ENCODE measurements around the gene AXL. TPM values are rescaled to one million over a fixed set of nuclear protein-coding genes. Genes with fewer than 3 reads are reported as not detected.

The AXL gene
- total and polyA plus RNA-seq, 10 donors = 2.3 to 135 (median 61.5) TPM

DNA sequence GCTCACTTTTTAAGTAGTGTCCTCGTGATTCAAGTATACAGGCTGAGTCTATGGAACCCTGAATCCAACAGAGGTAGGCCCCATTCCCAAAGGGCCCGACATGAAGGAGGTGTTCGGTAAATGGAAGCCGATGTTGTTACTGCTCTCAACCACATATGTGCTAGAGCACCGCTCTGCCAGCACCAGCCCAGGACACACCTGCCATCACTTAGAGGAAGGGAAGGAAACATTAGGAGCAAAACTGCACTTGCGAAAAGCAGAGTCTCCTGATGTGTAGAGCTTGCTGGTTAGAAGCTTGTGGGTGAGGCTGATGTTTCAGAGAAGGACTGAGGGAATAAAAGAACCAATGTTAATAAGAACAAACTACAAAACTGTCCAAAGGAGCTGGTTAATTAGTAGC, 81.5 kb downstream of the AXL start:
- intact Hi-C loops (cut with DNase I; ENCODE audit: low total_unique reads) = no loop called here
- H3K27ac ChIP-seq = peak overlapping the region in 6 of 8 donors; percentile 16 to 98 (median 94)
- H3K4me1 ChIP-seq = peaks cover 51 to 100% (median 95%) of the 10 kb centered on the region in 6 donors
- H3K27me3 ChIP-seq (replicated peaks in 1 of 7) = no peaks in the 10 kb centered on the region
- WGBS, 5 donors = 48 to 68% (median 59%) methylated on average over 6 of the region's 6 CpGs
- DNase-seq = no peak
- H3K4me3 ChIP-seq = no peak overlapping the region
- H3K36me3 ChIP-seq = peaks cover 0 to 100% (median 83%) of the 10 kb centered on the region in 6 donors
- no peaks in the 10 kb centered on the region for H3K9me3 ChIP-seq
- TF ChIP-seq, protein P1, sequence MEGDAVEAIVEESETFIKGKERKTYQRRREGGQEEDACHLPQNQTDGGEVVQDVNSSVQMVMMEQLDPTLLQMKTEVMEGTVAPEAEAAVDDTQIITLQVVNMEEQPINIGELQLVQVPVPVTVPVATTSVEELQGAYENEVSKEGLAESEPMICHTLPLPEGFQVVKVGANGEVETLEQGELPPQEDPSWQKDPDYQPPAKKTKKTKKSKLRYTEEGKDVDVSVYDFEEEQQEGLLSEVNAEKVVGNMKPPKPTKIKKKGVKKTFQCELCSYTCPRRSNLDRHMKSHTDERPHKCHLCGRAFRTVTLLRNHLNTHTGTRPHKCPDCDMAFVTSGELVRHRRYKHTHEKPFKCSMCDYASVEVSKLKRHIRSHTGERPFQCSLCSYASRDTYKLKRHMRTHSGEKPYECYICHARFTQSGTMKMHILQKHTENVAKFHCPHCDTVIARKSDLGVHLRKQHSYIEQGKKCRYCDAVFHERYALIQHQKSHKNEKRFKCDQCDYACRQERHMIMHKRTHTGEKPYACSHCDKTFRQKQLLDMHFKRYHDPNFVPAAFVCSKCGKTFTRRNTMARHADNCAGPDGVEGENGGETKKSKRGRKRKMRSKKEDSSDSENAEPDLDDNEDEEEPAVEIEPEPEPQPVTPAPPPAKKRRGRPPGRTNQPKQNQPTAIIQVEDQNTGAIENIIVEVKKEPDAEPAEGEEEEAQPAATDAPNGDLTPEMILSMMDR (IDR thresholded peaks at IDR 0.05 in 8 of 11, conservative IDR thresholded peaks at IDR 0.05 in 3 of 11) = no peak
- no peak for TF ChIP-seq POLR2A (IDR thresholded peaks at IDR 0.05)
- peak in 1 of 3 donors; percentile 18 for TF ChIP-seq POLR2AphosphoS5 (IDR thresholded peaks at IDR 0.05)

DNA sequence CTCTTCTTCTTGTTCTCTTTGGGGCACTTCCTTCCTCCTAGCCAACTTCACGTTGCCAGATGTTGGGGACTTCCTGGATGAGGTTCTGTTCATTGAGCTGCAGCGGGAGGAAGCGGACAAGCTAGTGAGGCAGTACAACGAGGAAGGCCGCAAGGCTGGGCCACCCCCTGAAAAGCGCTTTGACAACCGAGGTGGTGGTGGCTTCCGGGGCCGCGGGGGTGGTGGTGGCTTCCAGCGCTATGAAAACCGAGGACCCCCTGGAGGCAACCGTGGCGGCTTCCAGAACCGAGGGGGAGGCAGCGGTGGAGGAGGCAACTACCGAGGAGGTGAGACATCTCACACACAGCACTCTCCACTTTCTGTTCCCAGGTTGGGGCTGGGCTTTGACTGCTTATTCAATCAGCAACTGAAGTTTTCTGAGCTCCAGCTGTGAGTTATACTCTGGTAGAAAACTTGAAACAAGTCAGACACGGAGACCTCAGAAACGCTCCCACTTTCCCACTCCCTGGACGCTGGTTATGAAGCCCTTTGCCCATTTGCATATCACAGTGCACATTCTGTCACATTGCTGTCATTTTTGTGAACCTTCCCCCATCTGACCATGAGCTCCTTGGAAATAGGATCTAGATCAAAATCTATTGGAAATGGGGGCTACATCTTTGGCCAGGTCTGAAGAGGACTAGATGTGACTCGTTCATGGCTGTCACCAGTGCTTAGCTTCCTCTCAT, 83.8 kb downstream of the AXL start:
- peak; percentile 92 for DNase-seq
- no peaks in the 10 kb centered on the region for H3K9me3 ChIP-seq
- TF ChIP-seq POLR2A (IDR thresholded peaks at IDR 0.05) (no peak), POLR2AphosphoS5 (IDR thresholded peaks at IDR 0.05) (peak; percentile 78 to 81 (median 80))
- TF ChIP-seq, protein P1 (IDR thresholded peaks at IDR 0.05 in 8 of 11, conservative IDR thresholded peaks at IDR 0.05 in 3 of 11) = no peak
- intact Hi-C loops (cut with DNase I; ENCODE audit: low total_unique reads) = no loop called here
- peaks cover 60 to 100% (median 97%) of the 10 kb centered on the region in 6 donors for H3K4me1 ChIP-seq
- H3K36me3 ChIP-seq = peaks cover 0 to 97% (median 75%) of the 10 kb centered on the region in 6 donors
- peak overlapping the region in 4 of 8 donors; percentile 7 to 50 (median 18) for H3K4me3 ChIP-seq
- peak overlapping the region; percentile 48 to 98 (median 80) for H3K27ac ChIP-seq
- no peaks in the 10 kb centered on the region for H3K27me3 ChIP-seq (replicated peaks in 1 of 7)
- 27 to 39% (median 33%) methylated on average over 21 of the region's 21 CpGs for WGBS, 5 donors

DNA sequence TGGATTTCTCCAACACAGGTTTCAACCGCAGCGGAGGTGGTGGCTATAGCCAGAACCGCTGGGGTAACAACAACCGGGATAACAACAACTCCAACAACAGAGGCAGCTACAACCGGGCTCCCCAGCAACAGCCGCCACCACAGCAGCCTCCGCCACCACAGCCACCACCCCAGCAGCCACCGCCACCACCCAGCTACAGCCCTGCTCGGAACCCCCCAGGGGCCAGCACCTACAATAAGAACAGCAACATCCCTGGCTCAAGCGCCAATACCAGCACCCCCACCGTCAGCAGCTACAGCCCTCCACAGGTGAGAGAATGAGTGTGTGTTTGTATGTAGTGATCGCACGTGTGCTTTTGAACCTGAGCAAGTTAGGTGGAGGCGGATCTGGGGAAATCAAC, 84.9 kb downstream of the AXL start:
- DNase-seq = no peak
- WGBS, 5 donors = 86 to 93% (median 91%) methylated on average over 10 to 14 of the region's 14 CpGs
- H3K4me1 ChIP-seq = peaks cover 61 to 100% (median 97%) of the 10 kb centered on the region in 6 donors

More for the DNA sequence above, 84.9 kb downstream of the AXL start:
- intact Hi-C loops (cut with DNase I; ENCODE audit: low total_unique reads) = no loop called here
- peak overlapping the region in 1 of 8 donors; percentile 21 for H3K4me3 ChIP-seq
- H3K36me3 ChIP-seq = peaks cover 0 to 85% (median 64%) of the 10 kb centered on the region in 6 donors
- no peak for TF ChIP-seq POLR2A (IDR thresholded peaks at IDR 0.05)
- TF ChIP-seq, protein P1 (IDR thresholded peaks at IDR 0.05 in 8 of 11, conservative IDR thresholded peaks at IDR 0.05 in 3 of 11) = no peak
- no peak for TF ChIP-seq POLR2AphosphoS5 (IDR thresholded peaks at IDR 0.05)
- H3K27ac ChIP-seq = peak overlapping the region in 6 of 8 donors; percentile 6 to 98 (median 94)
- H3K9me3 ChIP-seq = no peaks in the 10 kb centered on the region
- no peaks in the 10 kb centered on the region for H3K27me3 ChIP-seq (replicated peaks in 1 of 7)
